GM06990 (cell line): ENCODE measurements around the gene FNBP1.

ENCODE experiments used
- DNase-seq: peaks from one replicate; pipeline ENCODE4 v3.0.0-alpha.2; 2011; ENCODE audit not compliant: insufficient read length; ENCODE audit errors: extremely low read depth
- H3K27me3 ChIP-seq: replicated peaks from 2 replicates; pipeline ENCODE4 v1.6.0; 2011; ENCODE audit warnings: low read length; ENCODE audit not compliant: control insufficient read depth, insufficient read depth
- H3K36me3 ChIP-seq: 2 replicates; pipeline ENCODE4 v1.5.1; 2011; ENCODE audit warnings: low read length; ENCODE audit not compliant: control insufficient read depth, insufficient read depth
- H3K4me3 ChIP-seq: replicated peaks from 2 replicates; pipeline ENCODE4 v1.5.1; 2011; ENCODE audit warnings: low read depth, mild to moderate bottlenecking, control low read depth, low read length
- CTCF ChIP-seq: IDR thresholded peaks from 2 replicates; pipeline ENCODE4 v1.5.1; 2011; ENCODE audit warnings: low read length, control low read depth, mild to moderate bottlenecking, inconsistent platforms; ENCODE audit not compliant: insufficient read depth, poor library complexity, severe bottlenecking

The FNBP1 gene

GRCh38 chr9:129906298-129906697, 136.7 kb downstream of the FNBP1 start:
- TF ChIP-seq CTCF: no peak
- Histone ChIP-seq H3K27me3 (no peaks in the 10 kb centered on the region), H3K36me3 (peaks cover 26% of the 10 kb centered on the region), H3K4me3 (no peak overlapping the region)
- no peak for DNase-seq

- H3K27me3 ChIP-seq: no peaks in the 10 kb centered on the region
- H3K4me3 ChIP-seq: no peak overlapping the region
- peaks cover 30% of the 10 kb centered on the region for H3K36me3 ChIP-seq
- no peak for TF ChIP-seq CTCF
- no peak for DNase-seq
These were observed 138.3 kb downstream of the FNBP1 start for GRCh38 chr9:129904734-129905133.

GRCh38 chr9:129902740-129903134, 140.3 kb downstream of the FNBP1 start:
- Histone ChIP-seq H3K36me3 (peaks cover 30% of the 10 kb centered on the region), H3K27me3 (no peaks in the 10 kb centered on the region), H3K4me3 (no peak overlapping the region)
- no peak for TF ChIP-seq CTCF
- no peak for DNase-seq

- peaks cover 29% of the 10 kb centered on the region for H3K36me3 ChIP-seq
These were observed 140.8 kb downstream of the FNBP1 start for GRCh38 chr9:129901993-129902739.

GRCh38 chr9:129900263-129901027, 142.5 kb downstream of the FNBP1 start:
- H3K27me3 ChIP-seq: no peaks in the 10 kb centered on the region
- H3K36me3 ChIP-seq: peaks cover 40% of the 10 kb centered on the region
- no peak for TF ChIP-seq CTCF
- no peak overlapping the region for H3K4me3 ChIP-seq
- no peak for DNase-seq

More at GRCh38 chr9:129901993-129902739, 140.8 kb downstream of the FNBP1 start:
- Histone ChIP-seq H3K27me3 (no peaks in the 10 kb centered on the region), H3K4me3 (no peak overlapping the region)
- no peak for TF ChIP-seq CTCF
- no peak for DNase-seq
